Loucy (cell line): ENCODE data around the gene TUB.

ENCODE experiments used
- H2AFZ ChIP-seq: fragments of 200-600 bp; sonication (generic); 2 replicates; pipeline ENCODE4 v1.6.0; 2016; ENCODE audit warnings: antibody characterized with exemption, mild to moderate bottlenecking, low read length, moderate library complexity
- H3F3A ChIP-seq: fragments of 200-600 bp; 2 replicates; pipeline ENCODE4 v1.6.0; 2016; ENCODE audit warnings: antibody characterized with exemption, low read depth, mild to moderate bottlenecking
- H3K27me3 ChIP-seq: fragments of 200-600 bp; sonication (generic); 2 replicates; pipeline ENCODE4 v1.6.1; 2014; ENCODE audit warnings: low read length, mild to moderate bottlenecking; ENCODE audit not compliant: insufficient read depth, poor library complexity, severe bottlenecking
- H3K36me3 ChIP-seq: fragments of 200-600 bp; sonication (generic); 2 replicates; pipeline ENCODE4 v1.6.1; 2016; ENCODE audit warnings: low read length; ENCODE audit not compliant: insufficient read depth
- H3K4me1 ChIP-seq: fragments of 200-600 bp; sonication (generic); 2 replicates; pipeline ENCODE4 v1.5.1; 2014; ENCODE audit warnings: low read length, mild to moderate bottlenecking; ENCODE audit not compliant: insufficient read depth, poor library complexity, severe bottlenecking
- H3K4me2 ChIP-seq: fragments of 200-600 bp; sonication (generic); 2 replicates; pipeline ENCODE4 v1.6.0; 2014; ENCODE audit warnings: antibody characterized with exemption, low read length, low read depth, mild to moderate bottlenecking; ENCODE audit not compliant: poor library complexity, severe bottlenecking
- H3K4me3 ChIP-seq: fragments of 200-600 bp; sonication (generic); 2 replicates; pipeline ENCODE4 v1.5.1; 2014; ENCODE audit warnings: low read length, mild to moderate bottlenecking, mixed read lengths; ENCODE audit not compliant: poor library complexity, severe bottlenecking
- H3K79me2 ChIP-seq: fragments of 200-600 bp; sonication (generic); 2 replicates; pipeline ENCODE4 v1.6.1; 2014; ENCODE audit warnings: low read length; ENCODE audit not compliant: insufficient read depth
- H3K9ac ChIP-seq: fragments of 200-600 bp; sonication (generic); 2 replicates; pipeline ENCODE4 v1.6.0; 2014; ENCODE audit warnings: mild to moderate bottlenecking, low read depth, low read length, moderate library complexity; ENCODE audit not compliant: poor library complexity, severe bottlenecking
- H3K9me2 ChIP-seq: fragments of 200-600 bp; sonication (generic); replicated peaks from 2 replicates; pipeline ENCODE4 v1.6.1; 2016; ENCODE audit warnings: low read depth, low read length, mixed read lengths
- H3K9me3 ChIP-seq: fragments of 200-600 bp; sonication (generic); 2 replicates; pipeline ENCODE4 v1.6.1; 2014; ENCODE audit warnings: mild to moderate bottlenecking, antibody characterized with exemption, low read length, low read depth; ENCODE audit not compliant: insufficient read depth
- H4K20me1 ChIP-seq: fragments of 200-600 bp; sonication (generic); 2 replicates; pipeline ENCODE4 v1.6.0; 2014; ENCODE audit warnings: antibody characterized with exemption, low read length, mild to moderate bottlenecking; ENCODE audit not compliant: insufficient read depth, poor library complexity, severe bottlenecking
- EZH2phosphoT487 ChIP-seq: fragments of 200-600 bp; IDR thresholded peaks from 2 replicates; pipeline ENCODE4 v1.6.1; 2018; ENCODE audit warnings: antibody characterized with exemption, mild to moderate bottlenecking, moderate library complexity, borderline replicate concordance
- TF ChIP-seq, protein P1 (sequence below): fragments of 200-600 bp; sonication (generic); conservative IDR thresholded peaks from 2 replicates; pipeline ENCODE4 v1.5.1; 2014; ENCODE audit warnings: mild to moderate bottlenecking, antibody characterized with exemption, low read length

The TUB gene

DNA sequence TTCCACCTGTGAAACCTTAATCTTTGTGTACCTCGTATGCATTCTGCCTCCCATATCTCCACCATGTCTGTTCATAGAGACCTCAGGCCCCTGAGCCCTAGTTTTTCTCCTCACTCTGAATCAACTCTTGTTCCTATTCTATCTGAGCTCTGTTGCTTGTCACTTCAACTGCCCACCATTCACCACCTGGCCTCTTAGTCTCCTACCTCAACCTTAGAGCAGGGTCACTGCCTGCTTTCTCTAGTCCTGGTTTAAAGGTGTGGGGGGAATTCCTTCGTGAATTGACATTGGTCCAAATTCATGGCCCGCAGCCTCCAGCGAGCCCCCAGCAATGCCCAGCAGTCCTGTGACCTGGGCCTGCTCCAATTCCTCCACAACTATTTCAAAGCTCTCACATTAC lies 39.4 kb upstream of the TUB start:
- no peaks in the 10 kb centered on the region for H3K36me3 ChIP-seq
- no peak overlapping the region for H2AFZ ChIP-seq
- H3K79me2 ChIP-seq = no peaks in the 10 kb centered on the region
- H3K27me3 ChIP-seq = no peaks in the 10 kb centered on the region
- no peak overlapping the region for H3K9ac ChIP-seq
- H4K20me1 ChIP-seq = no peaks in the 10 kb centered on the region
- no peak overlapping the region for H3K4me2 ChIP-seq
- no peak overlapping the region for H3K4me3 ChIP-seq
- no peaks in the 10 kb centered on the region for H3F3A ChIP-seq
- H3K4me1 ChIP-seq = no peaks in the 10 kb centered on the region
- H3K9me3 ChIP-seq = no peaks in the 10 kb centered on the region
- TF ChIP-seq, protein P1, sequence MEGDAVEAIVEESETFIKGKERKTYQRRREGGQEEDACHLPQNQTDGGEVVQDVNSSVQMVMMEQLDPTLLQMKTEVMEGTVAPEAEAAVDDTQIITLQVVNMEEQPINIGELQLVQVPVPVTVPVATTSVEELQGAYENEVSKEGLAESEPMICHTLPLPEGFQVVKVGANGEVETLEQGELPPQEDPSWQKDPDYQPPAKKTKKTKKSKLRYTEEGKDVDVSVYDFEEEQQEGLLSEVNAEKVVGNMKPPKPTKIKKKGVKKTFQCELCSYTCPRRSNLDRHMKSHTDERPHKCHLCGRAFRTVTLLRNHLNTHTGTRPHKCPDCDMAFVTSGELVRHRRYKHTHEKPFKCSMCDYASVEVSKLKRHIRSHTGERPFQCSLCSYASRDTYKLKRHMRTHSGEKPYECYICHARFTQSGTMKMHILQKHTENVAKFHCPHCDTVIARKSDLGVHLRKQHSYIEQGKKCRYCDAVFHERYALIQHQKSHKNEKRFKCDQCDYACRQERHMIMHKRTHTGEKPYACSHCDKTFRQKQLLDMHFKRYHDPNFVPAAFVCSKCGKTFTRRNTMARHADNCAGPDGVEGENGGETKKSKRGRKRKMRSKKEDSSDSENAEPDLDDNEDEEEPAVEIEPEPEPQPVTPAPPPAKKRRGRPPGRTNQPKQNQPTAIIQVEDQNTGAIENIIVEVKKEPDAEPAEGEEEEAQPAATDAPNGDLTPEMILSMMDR = no peak
- TF ChIP-seq EZH2phosphoT487 = no peak
- no peaks in the 10 kb centered on the region for H3K9me2 ChIP-seq

DNA sequence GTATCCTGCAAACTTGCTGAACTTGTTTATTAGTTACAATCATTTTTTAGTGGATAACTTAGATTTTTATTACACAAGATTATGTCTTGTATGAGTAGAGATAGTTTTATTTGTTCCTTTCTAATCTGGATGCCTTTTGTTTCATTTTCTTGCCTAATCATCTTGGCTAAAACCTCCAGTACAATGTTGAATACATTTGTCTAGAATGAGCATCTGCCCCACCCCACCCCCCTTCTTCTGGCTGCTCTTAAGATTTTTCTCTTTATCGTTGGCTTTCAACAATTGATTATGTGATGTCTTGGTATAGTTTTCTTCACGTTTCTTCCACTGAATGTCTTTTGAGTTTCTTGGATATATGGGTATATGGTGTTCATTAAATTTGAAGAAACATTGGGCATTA lies 37.3 kb upstream of the TUB start:
- no peaks in the 10 kb centered on the region for H3F3A ChIP-seq
- H3K79me2 ChIP-seq = no peaks in the 10 kb centered on the region
- no peaks in the 10 kb centered on the region for H4K20me1 ChIP-seq
- H3K4me1 ChIP-seq = no peaks in the 10 kb centered on the region
- H3K27me3 ChIP-seq = no peaks in the 10 kb centered on the region
- H3K9me2 ChIP-seq = no peaks in the 10 kb centered on the region
- TF ChIP-seq, protein P1 = no peak
- TF ChIP-seq EZH2phosphoT487 = no peak
- H3K9me3 ChIP-seq = no peaks in the 10 kb centered on the region
- H3K36me3 ChIP-seq = no peaks in the 10 kb centered on the region
- no peak overlapping the region for H3K4me2 ChIP-seq
- H2AFZ ChIP-seq = no peak overlapping the region
- no peak overlapping the region for H3K9ac ChIP-seq
- no peak overlapping the region for H3K4me3 ChIP-seq

DNA sequence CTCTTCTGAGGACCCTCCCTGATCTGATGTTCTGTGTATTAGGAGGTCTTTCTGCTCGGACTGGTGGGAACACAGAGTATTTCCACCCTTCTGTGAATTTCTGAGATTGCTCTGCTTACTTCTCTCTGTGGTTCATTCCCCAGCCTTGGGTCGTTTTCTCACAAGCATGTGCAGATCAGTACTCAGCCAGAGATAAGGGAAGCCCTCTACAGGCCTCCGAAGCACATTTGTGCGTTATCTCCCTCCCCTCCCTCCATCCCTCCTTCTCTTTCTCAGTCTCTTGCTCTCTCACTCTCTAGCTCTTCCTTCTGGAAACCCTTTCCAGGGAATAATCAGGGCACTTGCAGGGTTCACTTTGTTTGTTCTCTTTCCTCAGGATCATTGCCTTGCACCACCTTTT lies 35.2 kb upstream of the TUB start:
- H3K36me3 ChIP-seq = no peaks in the 10 kb centered on the region
- TF ChIP-seq, protein P1 = no peak
- TF ChIP-seq EZH2phosphoT487 = no peak
- H3F3A ChIP-seq = no peaks in the 10 kb centered on the region
- H3K27me3 ChIP-seq = no peaks in the 10 kb centered on the region
- no peaks in the 10 kb centered on the region for H3K9me3 ChIP-seq
- H3K9ac ChIP-seq = no peak overlapping the region
- no peak overlapping the region for H2AFZ ChIP-seq
- H3K4me2 ChIP-seq = no peak overlapping the region
- no peaks in the 10 kb centered on the region for H3K9me2 ChIP-seq
- no peaks in the 10 kb centered on the region for H4K20me1 ChIP-seq
- no peak overlapping the region for H3K4me3 ChIP-seq
- H3K79me2 ChIP-seq = no peaks in the 10 kb centered on the region
- no peaks in the 10 kb centered on the region for H3K4me1 ChIP-seq
